Measurements from ENCODE around the gene ADCY1. TPM values are rescaled to one million over a fixed set of nuclear protein-coding genes. Genes with fewer than 3 reads are reported as not detected.

The ADCY1 gene
- total RNA-seq, 2 experiments from 2014 or later, result 0.03 TPM; not detected in 1

DNA sequence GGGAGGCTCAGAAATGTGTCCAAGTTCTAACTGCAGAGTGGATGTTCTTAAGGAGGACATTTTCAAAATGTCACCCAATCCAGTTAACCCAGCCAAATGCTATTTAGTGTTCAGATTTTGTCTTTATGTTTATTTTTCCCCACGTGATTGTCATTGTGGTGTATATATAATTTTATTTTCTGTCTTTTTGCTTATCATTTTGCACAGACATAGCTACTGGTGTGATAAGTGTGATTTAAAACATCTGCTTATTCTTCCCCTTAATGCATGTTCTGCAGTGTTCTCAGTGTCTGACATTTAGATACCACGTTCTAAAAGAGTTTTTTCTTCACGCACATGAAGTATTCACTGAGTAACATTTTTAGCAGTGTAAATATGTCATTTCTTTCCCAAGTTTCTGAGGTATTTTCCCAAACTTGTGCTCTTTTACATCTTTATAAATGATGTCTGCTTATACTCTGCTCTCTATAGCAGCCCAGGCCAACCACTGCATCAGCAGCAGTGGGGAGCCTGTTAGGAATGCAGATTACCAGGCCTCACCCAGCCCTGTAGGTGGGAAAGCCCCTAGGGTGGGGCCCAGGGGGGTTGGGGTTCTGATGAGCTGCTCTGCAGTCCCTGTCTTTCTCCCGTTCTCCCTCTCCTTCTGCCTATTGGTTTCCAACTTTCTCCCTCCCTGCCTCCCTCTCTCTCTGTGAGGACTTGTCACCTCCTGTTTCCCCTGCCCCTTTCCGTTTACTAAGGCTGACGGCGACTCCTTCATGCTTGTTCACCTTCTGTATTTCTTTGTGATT is 20.8 kb downstream of the ADCY1 start:
- Mint-ChIP-seq H3K27ac (no peak overlapping the region), H3K36me3 (ENCODE audit: low read depth) (no peaks in the 10 kb centered on the region), H3K4me1 (ENCODE audit: low read depth) (no peaks in the 10 kb centered on the region), H3K9me3 (no peaks in the 10 kb centered on the region), H3K4me3 (no peak overlapping the region), H3K27me3 (no peaks in the 10 kb centered on the region)
- ChIA-PET CTCF (no interaction called here), POLR2A (no interaction called here)
- DNase-seq (no peak), ATAC-seq (ENCODE audit: poor library complexity) (no peak)
- TF ChIP-seq, protein P1, sequence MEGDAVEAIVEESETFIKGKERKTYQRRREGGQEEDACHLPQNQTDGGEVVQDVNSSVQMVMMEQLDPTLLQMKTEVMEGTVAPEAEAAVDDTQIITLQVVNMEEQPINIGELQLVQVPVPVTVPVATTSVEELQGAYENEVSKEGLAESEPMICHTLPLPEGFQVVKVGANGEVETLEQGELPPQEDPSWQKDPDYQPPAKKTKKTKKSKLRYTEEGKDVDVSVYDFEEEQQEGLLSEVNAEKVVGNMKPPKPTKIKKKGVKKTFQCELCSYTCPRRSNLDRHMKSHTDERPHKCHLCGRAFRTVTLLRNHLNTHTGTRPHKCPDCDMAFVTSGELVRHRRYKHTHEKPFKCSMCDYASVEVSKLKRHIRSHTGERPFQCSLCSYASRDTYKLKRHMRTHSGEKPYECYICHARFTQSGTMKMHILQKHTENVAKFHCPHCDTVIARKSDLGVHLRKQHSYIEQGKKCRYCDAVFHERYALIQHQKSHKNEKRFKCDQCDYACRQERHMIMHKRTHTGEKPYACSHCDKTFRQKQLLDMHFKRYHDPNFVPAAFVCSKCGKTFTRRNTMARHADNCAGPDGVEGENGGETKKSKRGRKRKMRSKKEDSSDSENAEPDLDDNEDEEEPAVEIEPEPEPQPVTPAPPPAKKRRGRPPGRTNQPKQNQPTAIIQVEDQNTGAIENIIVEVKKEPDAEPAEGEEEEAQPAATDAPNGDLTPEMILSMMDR (IDR thresholded peaks at IDR 0.05), result no peak
- Histone ChIP-seq H3K36me3 (ENCODE audit: insufficient read depth, low read length) (no peaks in the 10 kb centered on the region), H3K27me3 (ENCODE audit: control insufficient read depth in 1 of 2, insufficient read depth in 2 of 2, low read length in 2 of 2) (no peaks in the 10 kb centered on the region), H3K9me3 (ENCODE audit: control insufficient read depth in 1 of 2, insufficient read depth in 1 of 2, low read length in 2 of 2) (peaks cover 0 to 5% of the 10 kb centered on the region in 2 experiments), H3K4me1 (ENCODE audit: insufficient read depth, low read length) (no peaks in the 10 kb centered on the region), H3K27ac (ENCODE audit: low read depth in 1 of 2, low read length in 2 of 2) (no peak overlapping the region), H3K4me3 (ENCODE audit: low read length) (no peak overlapping the region)
- intact Hi-C loops (cut with DNase I, micrococcal nuclease), result no loop called here

DNA sequence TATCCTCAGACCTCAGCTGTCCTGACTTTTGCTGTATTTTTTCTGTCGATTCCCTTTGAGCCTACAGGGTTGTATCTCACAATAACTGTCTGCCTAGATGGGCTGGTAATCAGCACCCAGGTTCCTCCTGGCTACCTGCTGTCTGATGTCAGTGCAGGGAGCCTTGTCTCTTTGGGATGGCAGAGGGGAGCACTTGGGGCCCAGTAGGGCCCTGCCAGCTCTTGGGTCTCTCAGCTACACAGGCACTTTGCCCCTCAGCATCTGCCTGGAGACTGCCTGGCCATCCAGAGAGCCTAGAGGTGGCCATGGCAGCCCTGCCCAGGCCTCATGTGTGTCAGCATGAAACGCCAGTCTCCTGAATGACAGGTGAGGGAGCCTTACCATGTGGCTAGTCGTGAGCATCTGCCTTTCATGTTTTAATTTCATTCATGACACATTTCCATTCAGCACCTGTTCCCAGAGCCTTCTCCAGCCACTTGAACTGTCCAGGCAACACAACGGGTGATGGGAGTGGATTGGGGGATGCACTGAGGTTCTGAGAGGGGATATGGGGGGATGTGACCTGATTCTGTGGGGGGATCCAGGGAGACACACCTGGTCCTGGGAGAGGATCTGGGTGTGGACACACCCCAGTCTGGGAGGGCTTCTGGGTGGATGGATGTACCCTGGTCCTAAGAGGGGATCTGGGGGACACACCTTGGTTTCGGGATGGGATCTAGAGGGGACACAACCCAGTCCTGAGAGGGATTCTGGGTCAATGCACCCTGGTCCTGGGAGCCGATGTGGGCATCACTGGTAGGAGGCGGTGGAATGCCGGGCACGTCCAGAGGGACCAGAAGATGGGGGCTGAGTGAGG is 21.9 kb downstream of the ADCY1 start:
- POLR2A ChIA-PET, result no interaction called here
- TF ChIP-seq, protein P1 (IDR thresholded peaks at IDR 0.05), result no peak
- CTCF ChIA-PET, result no interaction called here
- Histone ChIP-seq H3K27me3 (ENCODE audit: control insufficient read depth in 1 of 2, insufficient read depth in 2 of 2, low read length in 2 of 2) (no peaks in the 10 kb centered on the region), H3K9me3 (ENCODE audit: control insufficient read depth in 1 of 2, insufficient read depth in 1 of 2, low read length in 2 of 2) (peaks cover 0 to under 1% of the 10 kb centered on the region in 2 experiments), H3K4me1 (ENCODE audit: insufficient read depth, low read length) (no peaks in the 10 kb centered on the region), H3K36me3 (ENCODE audit: insufficient read depth, low read length) (no peaks in the 10 kb centered on the region), H3K27ac (ENCODE audit: low read depth in 1 of 2, low read length in 2 of 2) (no peak overlapping the region), H3K4me3 (ENCODE audit: low read length) (no peak overlapping the region)
- H3K27me3 Mint-ChIP-seq, result no peaks in the 10 kb centered on the region
- H3K4me1 Mint-ChIP-seq (ENCODE audit: low read depth), result no peaks in the 10 kb centered on the region
- intact Hi-C loops (cut with DNase I, micrococcal nuclease), result no loop called here
- no peak overlapping the region for H3K4me3 Mint-ChIP-seq
- ATAC-seq (ENCODE audit: poor library complexity), result no peak
- H3K27ac Mint-ChIP-seq, result no peak overlapping the region
- H3K9me3 Mint-ChIP-seq, result no peaks in the 10 kb centered on the region
- H3K36me3 Mint-ChIP-seq (ENCODE audit: low read depth), result no peaks in the 10 kb centered on the region
- no peak for DNase-seq

DNA sequence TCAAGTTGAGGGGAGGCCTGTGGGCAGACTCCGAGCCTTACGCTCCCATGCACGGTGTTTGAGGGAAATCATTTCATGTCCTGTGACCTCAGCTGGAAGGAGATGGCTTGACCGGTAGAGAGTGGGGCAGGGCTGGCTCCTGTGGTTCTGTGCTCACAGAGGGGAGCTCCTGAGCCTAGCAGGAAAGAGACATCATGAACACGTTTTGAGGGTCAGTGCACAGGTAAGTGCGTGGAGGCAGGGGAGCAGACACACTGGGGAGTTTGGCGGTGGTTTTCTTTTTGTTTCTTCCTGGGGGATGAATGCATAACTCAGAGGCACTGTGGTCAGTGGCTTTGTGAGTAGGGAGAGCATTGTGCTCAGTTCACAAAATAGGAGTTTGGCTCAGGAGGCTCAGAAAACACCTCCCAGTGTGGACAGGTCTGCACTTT is 22.5 kb downstream of the ADCY1 start:
- Mint-ChIP-seq H3K36me3 (ENCODE audit: low read depth) (no peaks in the 10 kb centered on the region), H3K27ac (no peak overlapping the region), H3K9me3 (no peaks in the 10 kb centered on the region), H3K4me3 (no peak overlapping the region), H3K4me1 (ENCODE audit: low read depth) (no peaks in the 10 kb centered on the region), H3K27me3 (no peaks in the 10 kb centered on the region)
- no peaks in the 10 kb centered on the region for H3K4me1 ChIP-seq (ENCODE audit: insufficient read depth, low read length)
- TF ChIP-seq, protein P1 (IDR thresholded peaks at IDR 0.05), result no peak
- intact Hi-C loops (cut with DNase I, micrococcal nuclease), result no loop called here
- no peaks in the 10 kb centered on the region for H3K36me3 ChIP-seq (ENCODE audit: insufficient read depth, low read length)
- ChIA-PET CTCF (no interaction called here), POLR2A (no interaction called here)
- DNase-seq (no peak), ATAC-seq (ENCODE audit: poor library complexity) (no peak)
- no peak overlapping the region for H3K27ac ChIP-seq (ENCODE audit: low read depth in 1 of 2, low read length in 2 of 2)
- H3K4me3 ChIP-seq (ENCODE audit: low read length), result no peak overlapping the region
- H3K27me3 ChIP-seq (ENCODE audit: control insufficient read depth in 1 of 2, insufficient read depth in 2 of 2, low read length in 2 of 2), result no peaks in the 10 kb centered on the region
- no peaks in the 10 kb centered on the region for H3K9me3 ChIP-seq (ENCODE audit: control insufficient read depth in 1 of 2, insufficient read depth in 1 of 2, low read length in 2 of 2)

All from CD4-positive, alpha-beta T cell (primary cell).